Tibial nerve (tissue), 4 donors: ENCODE results near the gene PCDH9.

Source experiments
- EP300 ChIP-seq, 2 donors: sonication (generic); formaldehyde crosslinking; IDR thresholded peaks; one replicate each; pipeline ENCODE4 v1.6.1; 2017; ENCODE audit warnings: antibody characterized with exemption in 2 of 2, mild to moderate bottlenecking in 1 of 2
- POLR2A ChIP-seq, 2 donors: fragments of 450-650 bp; IDR thresholded peaks; one replicate each; pipeline ENCODE4 v1.6.1; 2017; ENCODE audit warnings: antibody characterized with exemption in 2 of 2, mild to moderate bottlenecking in 2 of 2, moderate library complexity in 2 of 2
- TF ChIP-seq, protein P1 (sequence below), 5 experiments: fragments of 200-600 bp in 3 of 5; fragments of 450-650 bp in 2 of 5; sonication (generic) in 3 of 5; IDR thresholded peaks; one replicate each; pipeline ENCODE4 v1.5.1; 2016 to 2019; ENCODE audit warnings: antibody characterized with exemption in 5 of 5, mild to moderate bottlenecking in 3 of 5, moderate library complexity in 2 of 5

DNA sequence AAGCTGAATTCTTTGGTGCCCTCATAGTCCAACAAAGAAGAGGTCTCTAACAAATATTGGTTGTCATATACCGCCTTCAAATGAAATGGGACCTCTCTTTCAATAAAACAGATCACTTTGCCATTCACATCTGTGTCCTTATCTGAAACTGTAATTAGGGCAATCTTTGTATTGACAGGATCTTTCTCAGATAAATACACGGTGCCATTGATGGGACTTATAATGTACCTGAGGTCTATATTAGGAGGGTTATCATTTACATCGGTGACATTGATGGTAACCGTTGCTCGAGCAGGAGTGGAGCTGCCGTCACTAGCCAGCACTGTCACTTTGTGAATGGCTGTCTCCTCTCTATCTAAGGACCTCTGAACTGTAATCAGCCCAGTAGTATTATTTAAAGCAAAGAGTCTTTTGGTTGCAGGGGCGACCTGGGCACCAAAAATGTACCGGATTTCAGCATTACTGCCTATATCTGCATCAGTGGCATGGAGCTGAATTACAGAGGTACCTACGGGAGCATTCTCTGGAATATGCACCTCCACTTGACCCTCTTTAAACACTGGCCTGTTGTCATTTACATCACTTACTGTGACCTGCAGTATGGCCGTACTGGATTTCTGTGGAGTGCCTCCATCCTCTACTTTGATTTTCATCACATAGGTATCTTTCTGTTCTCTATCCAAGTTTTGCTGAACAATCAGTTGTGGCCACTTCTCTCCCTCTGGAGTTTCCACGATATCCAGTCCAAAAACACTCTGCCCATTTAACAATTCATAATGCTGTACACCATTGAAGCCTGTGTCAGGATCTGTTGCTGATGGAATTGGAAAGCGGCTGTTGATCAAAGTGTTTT, 2.8 kb downstream of the PCDH9 start:
- TF ChIP-seq, protein P1, sequence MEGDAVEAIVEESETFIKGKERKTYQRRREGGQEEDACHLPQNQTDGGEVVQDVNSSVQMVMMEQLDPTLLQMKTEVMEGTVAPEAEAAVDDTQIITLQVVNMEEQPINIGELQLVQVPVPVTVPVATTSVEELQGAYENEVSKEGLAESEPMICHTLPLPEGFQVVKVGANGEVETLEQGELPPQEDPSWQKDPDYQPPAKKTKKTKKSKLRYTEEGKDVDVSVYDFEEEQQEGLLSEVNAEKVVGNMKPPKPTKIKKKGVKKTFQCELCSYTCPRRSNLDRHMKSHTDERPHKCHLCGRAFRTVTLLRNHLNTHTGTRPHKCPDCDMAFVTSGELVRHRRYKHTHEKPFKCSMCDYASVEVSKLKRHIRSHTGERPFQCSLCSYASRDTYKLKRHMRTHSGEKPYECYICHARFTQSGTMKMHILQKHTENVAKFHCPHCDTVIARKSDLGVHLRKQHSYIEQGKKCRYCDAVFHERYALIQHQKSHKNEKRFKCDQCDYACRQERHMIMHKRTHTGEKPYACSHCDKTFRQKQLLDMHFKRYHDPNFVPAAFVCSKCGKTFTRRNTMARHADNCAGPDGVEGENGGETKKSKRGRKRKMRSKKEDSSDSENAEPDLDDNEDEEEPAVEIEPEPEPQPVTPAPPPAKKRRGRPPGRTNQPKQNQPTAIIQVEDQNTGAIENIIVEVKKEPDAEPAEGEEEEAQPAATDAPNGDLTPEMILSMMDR (IDR thresholded peaks at IDR 0.05), result no peak
- TF ChIP-seq POLR2A (IDR thresholded peaks at IDR 0.05), result no peak
- TF ChIP-seq EP300 (IDR thresholded peaks at IDR 0.05), result no peak
